Brain pericyte (primary cell): Measurements from ENCODE around the gene SCN11A.

Experiments
- DNase-seq: peaks from one replicate; pipeline ENCODE4 v3.0.0-alpha.2; 2012; ENCODE audit warnings: low read depth, low spot score

Gene SCN11A

DNA sequence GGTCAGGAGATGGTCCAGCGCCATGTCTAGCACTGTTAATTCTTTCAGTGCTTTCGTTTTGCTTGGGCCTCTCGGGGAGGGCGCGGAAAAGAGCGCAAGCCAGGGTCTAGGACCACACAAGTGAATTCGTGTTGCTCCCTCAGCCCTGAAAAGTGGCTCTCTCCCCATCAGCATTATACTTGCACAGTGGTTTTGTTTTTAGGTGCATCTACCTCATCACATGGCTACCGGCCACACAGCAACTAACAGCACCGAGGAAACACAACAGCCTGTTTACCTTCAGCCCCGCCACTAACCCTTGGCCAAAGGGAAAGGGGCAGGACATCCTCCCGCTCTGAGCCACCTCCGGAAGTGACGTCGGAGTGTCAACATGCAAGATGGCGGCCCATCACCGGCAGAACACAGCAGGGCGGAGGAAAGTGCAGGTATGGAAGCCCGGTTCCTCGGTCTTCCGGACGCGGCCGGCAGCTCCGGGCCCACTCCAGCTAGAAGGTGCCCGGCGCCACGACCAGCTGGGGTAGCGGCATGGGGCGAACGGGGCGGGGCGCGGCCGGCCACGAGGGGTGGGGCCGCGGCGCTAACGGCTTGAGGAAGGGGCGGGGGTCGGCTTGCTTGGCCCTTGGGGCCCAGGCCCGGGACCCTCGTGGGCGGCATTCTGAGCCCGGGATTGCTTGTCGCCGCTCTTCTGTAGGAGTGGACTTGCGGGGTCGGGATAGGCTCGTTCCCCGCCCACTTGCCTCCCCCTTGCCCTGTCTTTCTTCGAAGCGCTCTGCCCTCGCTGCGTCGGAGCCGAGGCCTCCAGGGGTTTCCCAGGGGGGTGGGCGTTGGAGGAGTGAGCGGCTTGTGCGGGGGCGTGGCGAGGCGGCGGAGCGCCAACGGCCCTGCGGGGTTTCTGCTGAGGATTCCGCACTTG, at the start of gene SCN11A, which contains the start of gene WDR48:
SCN11A (minus strand) TSS at position 296 of the 913 bp plus-strand sequence. CDS start 101,582 bp downstream, outside the sequence.
WDR48 (plus strand) TSS at position 368 of the 913 bp plus-strand sequence; CDS start at position 378, 10 bp downstream.
- peak; percentile 70 for DNase-seq

DNA sequence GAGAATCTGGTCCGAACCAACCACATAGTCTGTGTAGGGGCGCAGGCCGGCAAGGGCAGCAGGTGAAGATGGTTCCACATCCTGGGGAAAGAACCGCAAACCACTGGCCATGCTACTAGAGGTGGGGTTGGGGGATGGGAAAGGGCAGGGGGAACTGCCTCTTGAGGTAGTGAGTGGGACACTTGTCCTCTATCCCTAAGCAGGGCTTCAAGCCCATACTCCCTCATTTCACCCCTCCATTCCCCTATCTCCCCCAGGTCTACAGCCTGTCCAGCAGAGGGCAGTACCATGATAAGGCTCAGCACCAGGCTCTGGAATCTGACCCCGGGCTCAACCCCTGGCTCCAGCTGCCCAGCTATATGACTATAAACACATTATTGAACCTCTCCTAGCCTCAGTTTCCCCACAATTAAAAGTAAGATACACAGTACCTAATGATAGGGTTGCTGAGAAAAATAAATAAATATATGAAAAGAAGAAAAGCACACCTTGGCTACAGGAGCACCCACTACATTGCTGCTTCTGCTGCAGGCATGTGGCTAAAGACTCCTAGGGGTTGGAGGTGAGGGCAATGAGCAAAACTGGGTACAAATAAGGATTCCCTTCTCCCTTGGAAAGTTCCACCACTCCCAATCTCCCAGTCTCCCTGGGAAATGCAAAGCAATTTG, 49.4 kb upstream of the SCN11A start:
- no peak for DNase-seq

DNA sequence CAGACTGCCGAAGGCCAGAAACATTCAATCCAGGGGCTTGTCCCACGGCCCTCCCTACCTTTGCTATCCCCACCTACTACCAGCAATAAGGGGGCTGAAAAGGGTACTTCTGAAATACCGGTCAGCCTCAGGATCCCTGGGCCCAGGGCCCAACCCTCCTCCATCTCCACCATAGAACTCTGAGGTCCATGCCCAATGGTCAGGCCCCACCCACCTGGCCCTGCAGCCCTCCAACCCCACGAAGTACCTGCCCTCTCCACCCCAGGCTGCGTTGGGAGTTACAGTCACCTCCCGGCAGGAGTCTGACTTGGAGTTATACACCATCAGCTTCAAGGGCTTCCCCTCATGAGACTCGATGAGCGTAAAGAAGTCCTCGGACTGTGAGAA, 48.7 kb upstream of the SCN11A start:
- no peak for DNase-seq

DNA sequence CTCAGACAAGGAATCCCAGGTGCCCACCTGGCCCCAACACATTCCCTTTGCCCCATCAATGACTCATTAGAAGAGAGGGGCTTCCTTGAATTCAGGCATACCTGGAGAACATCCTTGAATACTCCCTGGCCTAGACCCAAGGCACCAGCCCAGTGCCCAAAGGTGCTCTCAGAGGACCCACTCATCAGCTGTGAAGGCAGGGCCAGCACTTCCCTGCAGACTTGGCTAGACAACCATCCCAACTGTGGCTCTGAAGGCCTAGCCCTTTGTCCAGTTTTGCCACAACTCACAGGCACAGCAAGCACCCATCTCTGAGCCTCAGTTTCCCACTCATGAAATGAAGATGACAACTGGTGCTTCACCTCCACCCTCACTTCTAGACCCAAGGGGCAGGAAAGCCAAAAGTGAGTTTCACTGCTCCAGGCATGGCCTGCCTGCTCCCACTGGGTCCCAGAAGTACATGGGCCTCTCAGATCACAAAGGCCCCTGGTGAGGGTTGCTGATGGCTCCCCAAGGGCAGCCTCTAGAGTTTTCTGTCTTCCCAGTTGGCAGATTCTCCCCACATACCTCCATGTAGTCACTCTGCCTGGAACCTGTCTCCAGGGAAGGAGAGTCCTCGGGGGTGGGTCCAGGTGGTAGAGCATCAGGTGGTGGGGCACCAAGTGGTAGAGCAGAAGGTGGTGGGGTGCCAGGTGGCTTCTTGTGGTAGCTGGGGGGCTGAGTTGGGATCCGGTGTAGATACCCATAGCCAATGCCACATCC, 48.2 kb upstream of the SCN11A start:
- no peak for DNase-seq

DNA sequence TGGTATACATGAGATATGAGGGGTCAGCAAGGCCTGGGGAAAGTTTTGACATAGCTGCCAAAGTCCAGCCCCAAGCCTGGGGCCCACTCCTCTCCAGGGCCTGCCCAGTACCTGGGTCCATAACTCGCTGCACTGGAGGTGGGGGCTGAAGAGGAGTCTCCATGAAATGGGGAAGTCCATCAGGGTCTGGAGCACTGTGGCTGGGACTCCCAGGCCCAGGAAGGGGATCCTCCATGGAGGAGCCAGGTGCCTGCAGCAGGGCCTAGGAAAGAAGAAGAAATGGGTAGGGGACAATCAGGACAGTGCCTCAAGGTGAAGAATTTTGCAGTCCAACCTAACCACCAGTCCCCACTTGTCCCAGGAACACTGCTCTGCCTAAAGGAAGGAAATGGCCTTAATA, 47.5 kb upstream of the SCN11A start:
- no peak for DNase-seq

DNA sequence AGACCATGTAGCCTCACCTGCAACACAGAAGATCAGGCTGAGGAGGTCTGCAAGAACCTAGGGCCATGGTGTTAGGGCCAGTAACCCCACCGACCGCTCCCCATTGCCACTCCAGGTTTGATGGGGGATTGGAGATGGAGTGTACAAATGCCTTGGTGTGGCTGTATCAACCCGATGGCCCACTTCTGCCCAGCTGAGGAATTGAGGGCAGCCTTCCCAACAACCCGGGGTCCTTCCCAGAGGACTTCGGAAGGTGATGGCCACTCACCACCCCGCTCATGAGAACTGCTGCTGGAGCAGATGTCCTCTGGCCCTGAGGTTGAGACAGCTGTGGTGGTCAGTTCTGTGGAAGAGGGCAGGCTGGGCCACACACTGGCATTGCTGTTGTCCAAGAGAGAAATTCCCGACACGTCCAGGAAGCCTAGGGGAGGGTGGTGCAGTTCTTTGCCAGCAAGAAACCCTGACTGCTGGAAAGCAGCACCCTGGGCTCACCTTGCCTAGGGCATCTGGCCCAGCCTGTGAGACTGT, 46.8 kb upstream of the SCN11A start:
- no peak for DNase-seq

DNA sequence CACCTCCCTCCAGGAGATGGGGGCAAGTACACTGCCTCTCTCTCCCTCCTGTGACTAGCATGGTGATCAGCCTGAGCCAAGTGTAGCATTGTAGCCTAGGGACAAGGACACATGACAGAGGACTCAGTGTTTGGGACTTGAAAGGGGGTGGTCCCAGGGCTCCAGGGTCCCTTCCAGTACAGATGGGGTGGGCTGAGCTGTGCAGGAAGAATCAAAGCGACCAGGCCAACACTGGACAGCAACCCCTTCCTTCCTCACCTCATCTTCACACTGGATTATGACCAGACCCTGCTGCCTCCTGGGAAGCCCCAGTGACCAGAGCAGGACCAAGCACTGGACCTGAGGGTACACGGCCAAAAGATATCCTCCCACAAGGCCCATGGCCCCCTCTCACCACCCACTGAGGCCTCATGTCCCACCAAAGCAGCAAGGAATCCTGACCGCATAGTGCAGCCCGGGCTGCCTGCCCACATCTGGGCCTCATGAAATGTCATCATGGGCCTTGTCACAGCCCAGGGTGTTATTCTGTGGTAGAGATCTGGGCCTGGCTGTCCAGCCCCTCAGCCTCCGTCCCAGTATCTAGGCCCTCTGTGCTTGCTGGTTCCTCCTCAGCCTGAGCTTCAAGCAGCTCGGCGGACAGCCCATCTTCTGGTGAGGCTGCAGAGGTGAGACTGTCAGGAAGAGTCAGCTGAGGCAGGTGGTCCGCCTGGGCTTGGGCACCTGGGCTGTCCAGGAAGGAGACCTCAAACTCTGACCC, 46.1 kb upstream of the SCN11A start:
- no peak for DNase-seq

DNA sequence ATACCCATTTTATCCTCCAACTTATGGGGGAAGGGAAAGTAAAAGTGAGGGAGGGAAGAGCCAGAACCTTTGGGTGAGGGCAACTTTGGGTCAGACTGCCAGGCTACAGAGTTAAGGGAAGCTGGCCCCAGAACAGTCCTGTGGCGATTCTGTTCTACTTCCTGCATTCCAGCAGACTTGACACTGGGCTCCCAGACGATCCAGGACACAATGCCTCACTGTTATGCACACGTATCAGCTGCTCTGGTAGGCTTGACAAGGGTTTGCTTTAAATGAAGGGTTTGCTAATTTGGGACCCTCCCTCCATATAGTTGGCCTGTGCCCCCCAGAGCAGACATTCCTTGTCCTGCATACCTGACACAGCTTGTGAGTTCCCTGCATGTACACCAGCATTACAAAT, 45.0 kb upstream of the SCN11A start:
- DNase-seq: no peak

DNA sequence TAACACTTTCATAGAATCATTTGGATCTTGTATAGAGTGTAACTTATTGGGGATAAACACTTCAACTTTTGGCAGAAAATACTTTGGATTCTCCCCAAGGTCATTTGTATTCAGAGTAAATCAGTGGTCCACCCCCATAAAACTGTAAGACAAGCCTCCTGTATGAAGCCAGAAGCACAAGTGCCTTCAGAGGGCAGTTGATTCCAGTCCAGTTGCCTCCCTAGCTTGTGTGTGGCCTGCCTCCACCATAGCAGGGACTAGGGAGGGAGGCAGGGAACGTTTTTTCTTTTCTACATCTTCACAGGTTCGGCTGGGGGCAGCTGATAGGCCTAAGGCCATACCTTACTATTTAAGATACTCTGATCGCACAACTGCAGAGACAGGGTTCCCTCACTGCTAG, 44.0 kb upstream of the SCN11A start:
- DNase-seq: no peak

DNA sequence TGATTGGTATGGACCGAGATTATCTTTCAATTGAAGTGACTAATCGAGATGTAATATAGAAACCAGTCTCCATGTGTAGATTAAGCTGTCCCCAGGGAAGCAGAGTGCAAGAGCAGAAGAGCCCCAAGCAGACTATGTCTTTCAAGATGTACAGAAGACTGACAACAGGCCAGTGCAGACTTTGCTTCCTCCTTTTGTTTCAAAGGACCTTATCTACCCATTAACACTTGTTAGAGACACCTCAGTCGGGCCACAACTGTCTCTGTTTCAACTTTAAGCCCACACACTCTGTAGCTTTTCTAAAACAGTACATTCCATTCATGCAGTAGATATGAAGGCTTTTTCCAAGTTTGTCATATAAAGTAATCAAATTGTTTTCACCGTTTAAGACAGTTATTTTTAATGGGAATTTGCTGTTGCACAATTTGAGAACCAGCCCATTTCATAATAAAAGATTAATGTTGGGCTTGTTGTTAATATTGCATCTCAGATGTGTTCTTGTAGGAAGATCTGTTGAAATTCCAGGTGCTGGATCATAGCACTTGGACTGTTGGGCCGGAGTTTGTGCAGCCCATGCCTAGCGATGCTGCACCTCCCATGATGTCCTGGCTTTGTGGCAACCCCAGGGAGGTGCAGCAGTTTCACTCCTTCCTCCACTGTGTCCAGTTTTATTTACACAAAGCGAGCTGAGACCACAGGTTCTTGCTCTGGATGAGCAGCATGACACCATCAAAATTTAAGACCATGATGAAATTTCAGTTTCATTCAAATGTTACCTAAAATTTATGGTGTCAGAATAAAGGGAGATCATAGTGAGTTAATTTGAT, 43.3 kb upstream of the SCN11A start:
- no peak for DNase-seq

DNA sequence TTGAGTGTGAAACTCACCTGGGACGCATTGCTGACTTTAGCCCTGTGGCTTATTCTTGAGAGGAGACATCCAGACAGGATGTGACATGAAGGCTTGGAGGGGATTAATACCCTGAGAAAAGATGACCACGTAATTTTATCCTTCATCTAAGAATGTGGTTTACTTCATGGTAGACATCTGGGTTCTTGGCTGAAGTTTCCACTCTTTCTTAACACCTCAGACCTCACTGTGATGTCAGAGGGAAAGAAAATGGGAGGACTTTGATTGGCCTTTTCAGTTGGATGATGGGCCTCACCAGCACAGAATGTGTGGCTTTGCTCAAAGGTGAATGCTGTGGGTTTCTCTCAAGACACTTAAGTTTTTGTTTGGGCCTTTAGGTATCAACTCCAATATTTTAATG, 39.2 kb upstream of the SCN11A start:
- DNase-seq: no peak

DNA sequence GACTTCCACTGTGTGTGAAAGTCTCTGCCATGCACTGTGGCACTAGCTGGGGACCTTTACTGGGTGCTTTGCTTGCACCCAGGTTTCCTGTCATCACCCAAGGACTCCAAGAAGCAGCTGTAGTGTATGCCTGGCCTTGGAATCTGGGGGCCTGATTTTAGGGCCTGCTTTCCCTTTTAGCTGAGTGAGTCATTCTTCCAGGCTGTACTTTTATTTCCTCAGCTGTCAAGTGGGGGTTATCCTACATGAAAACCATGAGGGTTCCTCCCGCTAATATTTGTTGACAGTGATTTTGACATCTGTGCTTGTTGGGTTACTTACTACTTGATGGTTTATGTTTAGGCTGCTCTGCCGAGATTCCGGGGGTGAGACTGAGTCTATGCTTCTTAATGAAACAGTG, 37.1 kb upstream of the SCN11A start:
- DNase-seq: no peak

DNA sequence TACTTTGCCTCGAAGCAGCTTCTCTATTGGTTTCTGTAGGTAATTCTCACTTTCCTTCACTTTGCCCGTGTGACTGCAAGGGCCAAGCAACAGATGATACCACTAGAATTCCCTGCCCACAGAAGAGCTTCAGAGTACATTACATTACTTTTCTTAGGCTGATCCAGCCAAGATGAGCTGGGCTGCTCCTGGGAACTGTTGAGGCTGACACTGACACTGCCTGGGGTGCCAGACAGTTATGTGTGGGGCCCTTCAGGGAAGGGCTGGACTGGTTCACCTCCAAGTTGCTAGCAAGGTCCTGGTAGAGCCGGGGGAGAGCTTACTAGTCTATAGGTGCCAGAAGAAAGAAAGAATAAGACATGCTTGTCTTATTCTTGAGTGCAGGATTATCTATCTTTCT, 36.7 kb upstream of the SCN11A start:
- no peak for DNase-seq

DNA sequence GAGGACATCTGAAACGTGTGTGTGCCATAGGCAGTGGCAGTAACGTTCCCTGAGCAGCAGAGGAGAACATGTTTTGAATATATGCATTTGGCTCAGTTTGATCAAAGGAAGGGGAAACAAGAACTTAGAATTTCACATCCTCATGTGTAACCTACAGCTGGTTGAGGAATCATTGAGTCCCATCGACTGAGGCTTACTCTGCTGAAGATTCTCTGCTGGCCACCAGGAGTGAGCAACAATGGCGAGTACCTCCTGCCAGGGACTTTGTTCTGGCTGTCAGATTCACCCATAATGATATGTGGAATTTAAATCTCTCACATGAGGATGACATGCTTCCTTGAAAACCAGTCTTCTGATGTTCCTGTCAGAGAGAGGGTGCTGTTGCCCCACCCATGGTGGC, 34.4 kb upstream of the SCN11A start:
- no peak for DNase-seq

DNA sequence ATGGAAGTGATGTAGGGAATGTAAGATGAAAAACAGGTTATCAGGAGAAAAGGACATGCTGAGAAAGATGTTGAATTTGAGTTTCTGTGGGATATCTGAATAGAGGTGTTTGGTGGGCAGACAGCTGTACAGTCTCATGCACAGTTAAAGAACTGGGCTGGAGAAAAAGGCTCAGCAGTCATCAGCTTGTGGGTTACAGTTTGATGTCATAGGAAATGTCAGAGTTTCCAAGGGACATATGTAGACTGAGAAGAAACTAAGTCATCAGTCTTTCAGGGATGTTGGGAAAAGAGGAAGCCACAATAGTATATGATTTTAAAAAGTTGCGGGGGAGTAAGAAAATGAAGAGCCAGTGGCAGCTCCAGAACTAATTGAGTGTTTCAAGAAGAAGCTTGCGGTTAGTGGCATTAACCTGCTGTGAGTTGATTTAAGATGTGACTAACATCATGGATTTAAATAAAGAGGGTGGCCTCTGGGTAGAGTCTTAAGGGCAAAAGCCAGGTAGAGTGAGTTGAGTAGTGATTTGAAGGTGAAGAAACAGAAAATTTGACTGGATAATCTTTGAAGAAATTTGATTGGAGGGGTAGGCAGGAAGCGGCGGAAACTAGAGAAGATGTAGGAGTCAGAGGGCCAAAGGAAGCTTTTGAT, 31.0 kb upstream of the SCN11A start:
- DNase-seq: no peak

DNA sequence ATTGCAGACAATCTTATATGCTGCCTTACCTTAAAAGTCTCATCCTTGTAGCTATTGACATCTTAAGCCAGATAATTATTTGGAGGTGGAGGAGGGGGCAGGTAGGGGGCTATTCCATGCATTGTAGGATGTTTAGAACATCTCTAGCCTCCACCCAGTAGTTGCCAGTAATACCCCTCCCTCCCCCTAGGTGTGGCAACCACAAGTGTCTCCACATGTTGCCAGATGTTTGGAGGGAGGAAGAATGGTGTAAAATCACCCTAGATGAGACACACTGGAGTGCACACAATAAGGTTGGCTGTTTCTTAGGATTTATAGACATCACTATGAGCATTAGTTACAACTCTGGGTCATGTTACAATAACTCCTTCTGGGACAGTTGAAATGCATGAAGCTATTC, 28.3 kb upstream of the SCN11A start:
- DNase-seq: no peak

DNA sequence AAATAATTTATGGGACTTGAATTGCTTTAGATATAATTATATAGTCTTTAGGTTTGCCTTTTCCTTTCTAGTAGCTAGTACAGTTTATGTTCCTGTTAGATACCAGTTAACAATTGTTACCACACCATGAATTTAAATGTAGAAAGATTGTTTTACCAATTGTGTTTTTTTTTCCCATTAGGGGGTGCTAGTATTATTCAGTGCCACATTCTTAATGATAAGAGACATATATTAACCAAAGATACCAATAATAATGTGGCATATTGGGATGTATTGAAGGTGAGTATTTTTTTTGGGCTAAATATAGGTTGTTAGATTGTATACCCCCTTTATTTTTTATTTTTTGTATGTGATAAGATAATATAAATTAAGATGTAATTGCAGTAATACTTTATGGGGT, 27.8 kb upstream of the SCN11A start:
- DNase-seq: no peak

DNA sequence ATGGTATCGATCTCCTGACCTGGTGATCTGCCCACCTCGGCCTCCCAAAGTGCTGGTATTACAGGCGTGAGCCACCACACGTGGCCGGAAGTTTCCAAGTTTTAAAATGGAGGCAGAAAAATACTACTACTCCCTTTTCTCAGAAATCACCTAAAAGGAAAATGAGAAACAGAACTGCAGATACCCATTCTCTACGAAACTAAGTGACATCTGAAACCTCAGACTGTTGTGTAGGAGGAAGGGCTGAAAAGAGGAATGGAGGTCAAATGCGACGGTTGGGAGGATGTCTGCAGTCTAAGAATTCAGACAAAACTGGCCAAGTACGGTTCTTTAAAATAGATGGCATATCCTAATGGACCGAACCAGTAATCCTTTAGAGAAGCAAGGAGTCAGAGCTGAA, 24.2 kb upstream of the SCN11A start:
- no peak for DNase-seq

DNA sequence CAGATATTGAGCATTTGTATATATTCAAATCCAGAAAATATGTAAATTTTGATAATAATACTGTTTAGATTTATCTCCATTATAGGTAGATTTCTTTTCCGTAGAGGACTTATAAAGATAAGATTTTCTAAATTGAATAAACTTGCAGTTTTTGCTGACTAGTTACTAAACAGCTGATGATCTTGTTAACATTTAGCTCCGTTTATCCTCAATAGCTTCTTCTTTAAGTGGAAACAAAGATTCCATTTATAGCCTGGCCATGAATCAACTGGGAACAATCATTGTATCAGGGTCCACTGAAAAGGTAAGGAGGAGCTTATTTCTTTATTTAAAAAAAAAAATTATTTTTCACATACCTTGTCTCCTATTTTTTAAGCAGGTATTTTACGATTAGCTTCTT, 16.8 kb upstream of the SCN11A start:
- DNase-seq: no peak

DNA sequence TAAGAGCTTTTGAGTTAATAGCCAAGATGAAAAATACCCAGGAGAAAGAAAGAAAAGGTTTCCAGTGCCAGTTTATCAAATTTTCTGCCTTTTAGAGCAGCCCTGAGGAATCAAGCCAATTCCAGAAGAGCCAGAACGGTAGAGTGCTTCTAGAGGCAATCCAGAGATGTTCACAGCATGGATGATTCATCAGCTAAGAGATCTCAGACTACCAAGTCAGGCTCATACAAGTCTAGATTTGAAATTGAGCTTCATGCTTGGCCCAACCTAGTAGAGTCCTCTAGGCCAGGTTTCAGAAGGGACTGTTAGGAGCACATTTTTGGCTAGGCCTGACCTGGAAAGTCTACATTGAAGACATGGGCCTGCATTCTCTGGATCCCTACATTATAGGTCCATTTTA, 15.5 kb upstream of the SCN11A start:
- no peak for DNase-seq
